ENCODE data around the gene GCFC2.

GRCh38 chr2:75720525-75720924 lies 9.8 kb upstream of the GCFC2 start:
- TF ChIP-seq, protein P1, sequence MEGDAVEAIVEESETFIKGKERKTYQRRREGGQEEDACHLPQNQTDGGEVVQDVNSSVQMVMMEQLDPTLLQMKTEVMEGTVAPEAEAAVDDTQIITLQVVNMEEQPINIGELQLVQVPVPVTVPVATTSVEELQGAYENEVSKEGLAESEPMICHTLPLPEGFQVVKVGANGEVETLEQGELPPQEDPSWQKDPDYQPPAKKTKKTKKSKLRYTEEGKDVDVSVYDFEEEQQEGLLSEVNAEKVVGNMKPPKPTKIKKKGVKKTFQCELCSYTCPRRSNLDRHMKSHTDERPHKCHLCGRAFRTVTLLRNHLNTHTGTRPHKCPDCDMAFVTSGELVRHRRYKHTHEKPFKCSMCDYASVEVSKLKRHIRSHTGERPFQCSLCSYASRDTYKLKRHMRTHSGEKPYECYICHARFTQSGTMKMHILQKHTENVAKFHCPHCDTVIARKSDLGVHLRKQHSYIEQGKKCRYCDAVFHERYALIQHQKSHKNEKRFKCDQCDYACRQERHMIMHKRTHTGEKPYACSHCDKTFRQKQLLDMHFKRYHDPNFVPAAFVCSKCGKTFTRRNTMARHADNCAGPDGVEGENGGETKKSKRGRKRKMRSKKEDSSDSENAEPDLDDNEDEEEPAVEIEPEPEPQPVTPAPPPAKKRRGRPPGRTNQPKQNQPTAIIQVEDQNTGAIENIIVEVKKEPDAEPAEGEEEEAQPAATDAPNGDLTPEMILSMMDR (CRISPR knock-in tag; IDR thresholded peaks at IDR 0.05): no peak
- TF ChIP-seq BHLHE40 (IDR thresholded peaks at IDR 0.05; ENCODE audit: low read length): no peak
- TF ChIP-seq TAF1 (CRISPR knock-in tag; IDR thresholded peaks at IDR 0.05): no peak
- TF ChIP-seq, protein P2, sequence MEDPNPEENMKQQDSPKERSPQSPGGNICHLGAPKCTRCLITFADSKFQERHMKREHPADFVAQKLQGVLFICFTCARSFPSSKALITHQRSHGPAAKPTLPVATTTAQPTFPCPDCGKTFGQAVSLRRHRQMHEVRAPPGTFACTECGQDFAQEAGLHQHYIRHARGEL (CRISPR knock-in tag; IDR thresholded peaks at IDR 0.05): no peak
- no peak for TF ChIP-seq ZNF841 (CRISPR knock-in tag; IDR thresholded peaks at IDR 0.05; ENCODE audit: borderline replicate concordance)
- TF ChIP-seq ZNF780A (CRISPR knock-in tag; IDR thresholded peaks at IDR 0.05): no peak
- no peak for TF ChIP-seq GMEB2 (CRISPR knock-in tag; IDR thresholded peaks at IDR 0.05; ENCODE audit: low read depth)
